ENCODE data around the gene ZNF526.

DNA sequence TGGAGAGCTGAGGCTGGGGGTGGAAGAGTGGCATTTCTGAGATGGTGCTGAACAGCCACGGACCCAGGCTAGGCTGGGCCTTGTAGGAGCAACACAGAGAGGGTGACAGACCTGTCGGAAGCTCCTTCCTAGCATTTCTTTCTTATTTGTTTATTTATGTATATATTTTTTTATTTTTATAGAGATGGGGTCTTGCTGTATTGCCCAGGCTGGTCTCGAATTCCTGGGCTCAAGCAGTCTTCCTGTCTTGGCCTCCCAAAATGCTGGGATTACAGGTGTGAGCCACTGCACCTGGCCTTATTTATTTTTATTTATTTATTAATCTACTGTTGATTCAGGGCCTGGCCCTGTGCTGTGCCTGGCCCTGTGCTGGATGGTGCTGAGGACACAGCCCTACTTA lies 55.4 kb downstream of the ZNF526 start:
- TF ChIP-seq, protein P1, sequence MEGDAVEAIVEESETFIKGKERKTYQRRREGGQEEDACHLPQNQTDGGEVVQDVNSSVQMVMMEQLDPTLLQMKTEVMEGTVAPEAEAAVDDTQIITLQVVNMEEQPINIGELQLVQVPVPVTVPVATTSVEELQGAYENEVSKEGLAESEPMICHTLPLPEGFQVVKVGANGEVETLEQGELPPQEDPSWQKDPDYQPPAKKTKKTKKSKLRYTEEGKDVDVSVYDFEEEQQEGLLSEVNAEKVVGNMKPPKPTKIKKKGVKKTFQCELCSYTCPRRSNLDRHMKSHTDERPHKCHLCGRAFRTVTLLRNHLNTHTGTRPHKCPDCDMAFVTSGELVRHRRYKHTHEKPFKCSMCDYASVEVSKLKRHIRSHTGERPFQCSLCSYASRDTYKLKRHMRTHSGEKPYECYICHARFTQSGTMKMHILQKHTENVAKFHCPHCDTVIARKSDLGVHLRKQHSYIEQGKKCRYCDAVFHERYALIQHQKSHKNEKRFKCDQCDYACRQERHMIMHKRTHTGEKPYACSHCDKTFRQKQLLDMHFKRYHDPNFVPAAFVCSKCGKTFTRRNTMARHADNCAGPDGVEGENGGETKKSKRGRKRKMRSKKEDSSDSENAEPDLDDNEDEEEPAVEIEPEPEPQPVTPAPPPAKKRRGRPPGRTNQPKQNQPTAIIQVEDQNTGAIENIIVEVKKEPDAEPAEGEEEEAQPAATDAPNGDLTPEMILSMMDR (IDR thresholded peaks at IDR 0.05): no peak
- no peak for TF ChIP-seq POLR2A (IDR thresholded peaks at IDR 0.05)

Data from esophagus squamous epithelium (tissue), 4 donors.